ENCODE results near the gene ISLR.

GRCh38 chr15:74133694-74134386, 39.7 kb upstream of the ISLR start:
- TF ChIP-seq CTCF (conservative IDR thresholded peaks at IDR 0.05; ENCODE audit: low read depth, low read length) (no peak), EZH2 (IDR thresholded peaks at IDR 0.05; ENCODE audit: low read length, unreplicated experiment) (no peak), EZH2phosphoT487 (IDR thresholded peaks at IDR 0.05; ENCODE audit: borderline replicate concordance, low read length) (no peak)
